Stimulated activated CD4-positive, alpha-beta T cell treated with anti-CD3 and anti-CD28 coated beads, Interleukin-2, amount 100 ng/mL, for 48 hours (primary cell): ENCODE measurements around the gene ZNF556.

ENCODE experiments used
- DNase-seq, 2 donors: peaks; one replicate each; pipeline ENCODE4 v3.0.0-alpha.2; 2020

Gene ZNF556

GRCh38 chr19:2906631-2907195 is 39.6 kb downstream of the ZNF556 start:
- no peak for DNase-seq

DNA sequence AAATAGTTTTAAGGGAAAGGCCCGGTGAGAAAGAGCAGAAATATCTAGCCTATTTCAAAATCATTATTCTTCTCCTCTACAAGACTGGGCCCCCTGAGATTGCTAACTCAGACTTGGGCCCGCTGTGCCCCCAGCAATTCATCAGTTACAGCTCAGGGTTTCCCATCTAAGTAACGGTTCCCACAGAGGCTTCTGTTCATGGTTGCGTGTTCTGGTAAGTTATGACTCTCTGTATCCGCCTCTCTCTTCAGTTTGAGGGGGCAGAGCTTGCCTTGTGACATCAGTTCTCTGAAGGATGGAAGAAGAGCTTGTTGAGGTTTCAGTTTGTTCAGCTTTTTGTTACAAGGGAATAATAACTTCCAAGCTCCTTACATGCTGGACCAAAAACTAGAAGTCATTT is 45.2 kb downstream of the ZNF556 start:
- DNase-seq, result no peak

DNA sequence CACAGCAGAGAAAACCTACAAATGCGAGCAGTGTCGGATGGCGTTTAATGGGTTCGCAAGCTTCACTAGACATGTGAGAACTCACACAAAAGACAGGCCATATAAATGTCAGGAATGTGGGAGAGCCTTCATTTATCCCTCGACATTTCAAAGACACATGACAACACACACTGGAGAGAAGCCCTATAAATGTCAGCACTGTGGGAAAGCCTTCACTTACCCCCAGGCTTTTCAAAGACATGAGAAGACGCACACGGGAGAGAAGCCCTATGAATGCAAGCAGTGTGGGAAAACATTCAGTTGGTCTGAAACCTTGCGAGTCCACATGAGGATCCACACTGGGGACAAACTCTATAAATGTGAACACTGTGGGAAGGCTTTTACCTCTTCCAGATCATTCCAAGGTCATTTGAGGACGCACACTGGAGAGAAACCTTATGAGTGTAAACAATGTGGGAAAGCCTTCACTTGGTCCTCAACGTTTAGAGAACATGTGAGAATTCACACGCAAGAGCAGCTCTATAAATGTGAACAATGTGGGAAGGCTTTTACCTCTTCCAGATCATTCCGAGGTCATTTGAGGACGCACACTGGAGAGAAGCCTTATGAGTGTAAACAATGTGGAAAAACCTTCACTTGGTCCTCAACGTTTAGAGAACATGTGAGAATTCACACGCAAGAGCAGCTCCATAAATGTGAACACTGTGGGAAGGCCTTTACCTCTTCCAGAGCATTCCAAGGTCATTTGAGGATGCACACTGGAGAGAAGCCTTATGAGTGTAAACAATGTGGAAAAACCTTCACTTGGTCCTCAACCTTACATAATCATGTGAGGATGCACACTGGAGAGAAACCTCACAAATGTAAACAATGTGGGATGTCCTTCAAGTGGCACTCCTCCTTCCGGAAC is 50.4 kb downstream of the ZNF556 start:
- no peak for DNase-seq

- no peak for DNase-seq
Measured at GRCh38 chr19:2922987-2923386, 55.9 kb downstream of the ZNF556 start.

- no peak for DNase-seq
Measured at GRCh38 chr19:2923510-2923909, 56.4 kb downstream of the ZNF556 start.

DNA sequence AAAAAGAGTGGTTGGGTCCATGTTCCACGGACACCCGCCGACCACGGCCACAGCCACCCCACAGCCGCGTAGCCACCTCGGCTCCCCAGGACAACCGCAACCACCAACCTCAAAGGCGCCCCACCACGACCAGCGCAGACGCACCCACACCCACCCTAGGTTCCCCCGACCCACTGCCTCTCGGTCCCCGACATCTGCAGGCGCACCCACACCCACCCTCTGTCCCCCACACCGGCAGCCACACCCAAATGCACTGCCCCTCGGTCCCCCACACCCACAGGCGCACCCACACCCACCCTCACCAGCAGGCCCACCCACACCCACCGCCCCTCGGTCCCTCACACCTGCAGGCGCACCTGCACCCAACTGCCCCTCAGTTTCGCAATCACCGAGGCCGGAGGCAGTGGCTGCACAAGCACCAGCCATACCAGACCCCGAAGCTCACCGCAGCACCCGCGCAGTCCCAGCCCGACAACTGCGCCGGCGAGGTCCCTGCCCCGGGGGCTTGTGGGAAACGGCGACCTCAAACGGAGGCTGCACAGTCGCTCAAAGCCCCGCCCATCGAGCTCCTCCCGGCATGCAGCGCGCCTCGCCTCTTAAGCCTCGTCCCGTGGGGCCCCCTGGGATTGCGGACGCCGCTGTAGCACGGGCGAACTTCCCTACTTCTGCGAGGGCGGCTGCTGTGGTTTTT is 59.4 kb downstream of the ZNF556 start:
- DNase-seq, result no peak

DNA sequence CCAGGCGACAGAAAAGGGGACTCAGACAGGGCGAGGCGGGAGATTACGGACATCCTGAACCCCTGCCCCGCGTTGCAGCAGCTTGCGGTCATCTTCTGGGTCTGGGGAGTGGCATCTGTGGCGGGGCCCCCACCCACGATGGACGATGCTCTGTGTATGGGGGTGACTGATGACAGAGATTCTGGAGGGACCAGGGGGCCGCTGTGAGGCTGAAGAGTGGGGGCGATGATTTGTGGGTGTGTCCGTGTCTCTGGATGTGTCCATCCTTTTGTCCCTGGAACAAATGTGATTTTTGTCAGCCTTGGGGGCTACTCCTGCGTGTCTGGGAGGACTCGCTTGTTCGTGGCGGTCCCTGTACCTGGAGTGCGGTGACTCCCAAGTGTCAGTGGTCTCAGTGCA is 59.9 kb downstream of the ZNF556 start:
- DNase-seq, result no peak
